NCI-H2171 treated with DMSO at 0.1 percent for 48 hours (cell line): Measurements from ENCODE around the gene MED9.

Experiments
- DNase-seq: peaks from one replicate; lab custom pipeline; 2025; lab: John Stamatoyannopoulos, UW

MED9 gene

DNA sequence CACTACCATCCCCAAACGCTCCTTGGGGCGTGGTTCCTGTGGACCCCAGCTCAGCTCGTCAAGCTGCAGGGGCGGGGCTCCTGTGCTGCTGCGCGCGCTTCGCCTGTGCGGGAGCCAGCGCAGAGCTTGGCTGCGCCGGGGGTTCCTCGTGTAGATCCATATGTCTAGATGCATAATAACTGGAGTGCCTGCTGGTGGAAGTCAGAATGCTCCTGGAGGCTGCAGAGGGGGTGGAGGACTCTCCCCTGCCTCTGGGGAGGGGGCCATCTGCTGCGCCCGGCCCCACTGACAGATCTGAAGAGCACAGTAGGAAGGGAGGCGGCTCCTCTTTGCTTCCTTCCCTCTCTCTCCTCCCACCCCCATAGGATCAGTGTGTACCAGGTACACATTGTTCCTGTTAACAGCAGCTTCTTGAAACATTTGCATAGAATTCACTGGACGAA is 14.8 kb downstream of the MED9 start:
- peak; percentile 68 for DNase-seq

DNA sequence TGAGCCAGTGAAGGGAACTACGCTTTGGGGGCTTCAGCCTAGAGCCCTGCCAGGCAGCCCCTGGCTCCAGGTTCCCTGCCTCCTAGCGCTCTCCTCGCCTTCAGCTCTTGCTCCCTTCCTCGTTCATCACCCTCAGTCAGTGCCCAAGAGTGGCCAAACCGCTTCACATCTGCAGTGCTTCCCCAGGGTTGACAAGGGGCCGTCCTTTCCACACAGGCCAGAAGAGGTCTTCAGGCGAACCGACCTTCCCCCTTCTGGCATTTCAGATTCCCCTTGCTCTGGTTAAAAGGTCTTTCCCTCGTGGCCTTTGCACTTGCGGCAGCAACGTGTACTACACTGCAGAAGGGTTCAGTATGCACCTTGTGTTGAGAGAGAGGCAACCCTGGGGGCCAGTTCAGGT is 15.3 kb downstream of the MED9 start:
- DNase-seq = no peak

DNA sequence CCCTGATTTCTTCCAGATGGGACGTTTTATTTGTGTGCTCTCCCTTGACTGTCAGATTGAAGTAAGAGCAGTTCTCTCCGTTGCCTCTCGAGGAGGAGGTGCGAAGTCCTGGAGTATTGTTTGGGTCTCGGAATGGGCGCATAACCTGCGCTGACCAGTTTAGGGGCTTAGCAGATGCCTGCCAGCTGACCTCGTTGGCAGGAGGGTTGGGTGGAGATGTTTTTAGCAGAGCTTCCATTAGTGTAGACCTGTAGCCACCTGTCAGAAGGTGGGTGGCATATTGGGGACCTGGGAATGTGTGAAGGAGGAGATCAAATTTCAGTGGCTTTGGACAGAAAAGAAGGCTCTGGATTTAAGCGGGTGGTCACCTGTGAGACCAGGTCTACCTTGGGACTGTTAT is 15.8 kb downstream of the MED9 start:
- DNase-seq = no peak

DNA sequence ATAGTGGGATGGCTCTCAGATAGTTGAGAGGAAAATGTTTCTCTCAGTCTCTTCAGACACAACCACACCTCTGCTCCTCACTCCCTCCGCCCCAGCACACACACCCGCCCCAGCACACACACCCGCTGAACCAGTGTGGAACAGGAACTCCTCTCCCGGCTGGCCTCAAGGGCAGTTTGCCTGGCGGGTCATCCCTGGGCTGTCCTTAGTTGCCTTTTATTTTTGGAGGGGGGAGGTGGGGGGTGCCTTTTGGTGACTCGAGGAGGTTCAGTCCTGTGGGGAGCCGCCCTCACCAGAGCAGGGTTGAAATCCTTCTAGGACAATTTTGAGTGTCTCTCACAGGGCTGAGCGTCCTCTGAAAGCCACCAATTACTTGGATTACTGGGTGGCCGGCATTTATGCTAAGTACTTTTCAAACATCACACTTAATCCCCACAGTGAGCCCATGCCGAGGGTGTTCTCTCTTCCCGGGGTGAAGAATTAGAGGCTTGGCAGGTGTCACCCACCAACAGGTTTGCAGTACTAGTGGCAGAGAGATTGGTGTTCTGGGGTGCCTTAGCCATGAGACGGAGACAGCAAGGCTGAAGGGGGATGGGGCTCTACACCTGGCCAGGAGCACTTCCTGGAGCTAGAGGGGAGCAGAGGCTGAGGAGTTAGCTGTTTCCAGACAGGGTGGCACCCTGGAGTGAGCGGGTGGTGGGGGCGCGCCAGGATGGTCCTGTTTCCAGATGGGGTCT is 16.6 kb downstream of the MED9 start:
- no peak for DNase-seq

DNA sequence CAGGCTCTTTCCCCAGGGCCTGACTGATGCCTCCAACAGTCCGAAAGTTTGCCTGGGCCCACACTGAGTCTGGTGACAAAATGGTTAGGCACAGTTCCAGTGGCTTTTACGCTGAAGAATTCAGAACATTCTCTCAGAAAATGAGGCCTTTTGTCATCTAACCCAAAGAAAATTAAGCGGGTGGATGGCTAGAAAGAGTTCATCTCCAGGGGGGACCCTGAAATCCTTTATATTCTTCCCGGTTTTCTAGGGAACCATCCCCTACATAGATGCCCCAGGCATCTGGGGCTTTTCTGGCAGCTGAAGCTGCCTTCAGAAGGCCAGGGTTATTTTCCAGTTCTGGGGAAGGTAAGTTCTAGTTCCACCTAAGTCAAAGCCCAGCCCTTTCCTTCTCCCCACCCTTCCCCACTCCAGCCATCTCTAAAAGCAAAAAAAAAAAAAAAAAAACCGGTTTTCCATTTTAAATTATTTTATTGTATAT is 17.2 kb downstream of the MED9 start:
- no peak for DNase-seq

DNA sequence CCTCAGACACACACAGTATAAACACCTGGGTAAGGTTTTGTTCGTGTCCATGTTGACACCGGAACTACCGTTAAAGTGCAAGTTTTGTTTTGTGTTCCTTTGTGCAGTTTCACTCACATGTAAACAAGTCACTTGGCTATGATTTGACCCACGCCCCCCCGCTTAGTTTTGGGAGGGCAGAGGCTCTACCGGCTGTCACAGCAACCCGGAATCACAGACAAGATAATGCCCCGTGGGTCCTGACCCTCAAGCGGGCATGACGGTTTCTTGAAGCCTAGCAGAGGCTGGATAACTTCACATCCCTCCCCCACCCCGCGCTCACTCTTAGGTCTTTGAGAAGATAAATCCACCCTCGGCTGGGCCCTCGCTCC is 17.7 kb downstream of the MED9 start:
- no peak for DNase-seq

DNA sequence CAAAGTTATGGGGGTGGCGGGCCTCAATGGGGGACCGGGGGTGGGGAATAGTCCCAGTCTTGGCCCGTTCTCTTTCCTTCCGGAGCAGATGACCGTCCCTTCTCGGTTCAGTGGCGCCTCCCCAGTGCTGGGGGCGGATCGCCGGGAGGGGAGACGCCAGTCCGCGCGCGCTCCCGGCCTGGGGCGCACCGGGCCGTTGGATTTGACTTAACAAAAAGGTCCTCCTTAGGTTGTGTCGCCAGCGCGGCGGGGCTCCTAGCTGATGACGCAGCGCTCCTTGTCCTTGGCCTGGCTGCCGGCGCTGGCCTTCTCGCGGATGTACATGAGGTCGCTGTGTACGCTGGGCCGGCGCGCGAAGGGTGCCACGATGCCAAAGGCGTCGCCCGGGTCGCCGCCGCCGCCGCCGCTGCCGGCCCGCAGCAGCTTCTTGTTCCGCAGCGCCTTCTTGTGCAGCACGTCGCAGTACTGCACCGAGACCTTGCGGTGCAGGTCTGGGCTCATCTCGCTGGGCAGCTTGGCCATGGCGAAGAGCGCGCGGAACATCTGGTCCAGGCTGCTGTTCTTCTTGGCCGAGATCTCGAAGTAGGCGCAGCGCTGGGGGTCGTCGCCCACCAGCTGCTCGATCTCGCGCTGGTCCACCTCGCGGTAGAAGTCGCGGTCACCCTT is 18.2 kb downstream of the MED9 start:
- DNase-seq = peak; percentile 43

DNA sequence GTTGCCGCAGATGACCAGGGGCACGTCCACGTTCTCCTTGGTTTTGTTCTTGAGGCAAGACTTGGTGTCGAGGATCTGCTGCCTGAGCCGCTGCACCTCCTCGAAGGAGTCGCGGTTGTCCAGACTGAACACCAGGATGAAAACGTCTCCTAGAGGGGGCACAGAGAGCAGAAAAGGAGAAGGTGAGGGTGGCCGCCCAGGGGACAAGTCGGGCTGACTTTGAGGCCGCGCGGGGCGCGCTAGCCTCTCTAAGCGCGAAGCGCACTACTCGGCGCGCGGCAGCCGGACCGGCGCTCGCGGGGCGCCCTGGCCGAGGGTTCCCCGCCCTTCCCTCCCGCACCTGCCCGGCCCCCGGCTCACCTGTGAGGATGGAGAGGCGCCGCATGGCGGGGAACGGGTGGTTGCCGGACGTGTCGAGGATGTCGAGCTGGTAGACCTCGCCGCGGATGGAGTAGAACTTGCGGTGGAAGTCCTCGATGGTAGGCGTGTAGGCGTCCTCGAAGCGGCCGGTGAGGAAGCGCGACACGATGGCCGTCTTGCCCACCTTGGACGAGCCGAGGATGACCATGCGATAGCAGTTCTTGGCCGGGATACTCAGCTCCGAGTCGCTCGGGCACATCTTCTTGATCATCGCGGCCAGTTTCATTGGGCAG is 18.9 kb downstream of the MED9 start:
- peak; percentile 43 for DNase-seq

DNA sequence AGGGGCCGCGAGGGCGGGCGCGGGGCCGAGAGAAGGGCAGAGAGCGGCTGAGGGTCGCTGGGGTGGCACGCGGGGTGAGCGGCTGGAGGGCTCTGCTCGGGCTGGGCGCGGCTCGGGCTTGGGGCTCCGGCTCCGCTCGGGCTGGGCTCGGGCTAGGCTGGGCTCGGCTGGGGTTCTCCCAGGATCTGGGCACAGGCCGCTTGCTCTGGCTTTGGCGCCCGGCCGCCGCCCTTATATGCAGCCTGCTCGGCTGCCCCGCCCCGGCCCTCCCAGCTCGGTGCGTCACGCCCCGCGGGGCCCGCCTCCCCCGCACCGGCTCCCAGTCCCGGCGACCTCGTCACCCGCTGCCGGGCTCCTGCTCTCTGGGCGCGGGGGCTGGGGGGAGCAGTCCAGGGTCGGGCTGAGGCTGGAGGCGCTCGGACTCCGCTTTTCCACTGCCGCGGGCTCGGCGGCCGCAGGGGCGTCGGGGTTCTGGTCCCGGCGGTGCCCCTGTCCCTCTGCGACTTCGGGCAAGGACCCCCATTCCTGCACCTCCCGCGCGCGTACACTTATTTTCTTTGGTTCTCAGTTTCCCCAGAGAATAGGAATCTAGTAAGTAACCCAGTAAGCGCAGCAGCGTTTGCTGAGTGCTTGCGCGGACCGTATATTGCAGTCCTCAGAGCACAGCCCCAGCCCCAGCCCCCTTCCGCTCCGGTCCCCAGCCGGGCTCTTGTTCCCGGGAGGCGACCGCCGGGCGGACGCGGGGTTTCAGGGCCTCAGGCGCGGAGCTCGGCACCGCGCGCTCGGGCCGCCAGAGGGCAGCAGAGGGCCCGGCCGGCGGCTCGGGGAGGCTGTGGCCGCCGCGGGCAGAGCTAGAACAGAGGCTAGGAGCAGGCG is 19.6 kb downstream of the MED9 start, which contains the start of gene RASD1:
Gene RASD1 (minus strand): TSS at position 207 of the 876 bp plus-strand sequence. CDS start 214 bp downstream, outside the sequence.
- DNase-seq = peak; percentile 78

DNA sequence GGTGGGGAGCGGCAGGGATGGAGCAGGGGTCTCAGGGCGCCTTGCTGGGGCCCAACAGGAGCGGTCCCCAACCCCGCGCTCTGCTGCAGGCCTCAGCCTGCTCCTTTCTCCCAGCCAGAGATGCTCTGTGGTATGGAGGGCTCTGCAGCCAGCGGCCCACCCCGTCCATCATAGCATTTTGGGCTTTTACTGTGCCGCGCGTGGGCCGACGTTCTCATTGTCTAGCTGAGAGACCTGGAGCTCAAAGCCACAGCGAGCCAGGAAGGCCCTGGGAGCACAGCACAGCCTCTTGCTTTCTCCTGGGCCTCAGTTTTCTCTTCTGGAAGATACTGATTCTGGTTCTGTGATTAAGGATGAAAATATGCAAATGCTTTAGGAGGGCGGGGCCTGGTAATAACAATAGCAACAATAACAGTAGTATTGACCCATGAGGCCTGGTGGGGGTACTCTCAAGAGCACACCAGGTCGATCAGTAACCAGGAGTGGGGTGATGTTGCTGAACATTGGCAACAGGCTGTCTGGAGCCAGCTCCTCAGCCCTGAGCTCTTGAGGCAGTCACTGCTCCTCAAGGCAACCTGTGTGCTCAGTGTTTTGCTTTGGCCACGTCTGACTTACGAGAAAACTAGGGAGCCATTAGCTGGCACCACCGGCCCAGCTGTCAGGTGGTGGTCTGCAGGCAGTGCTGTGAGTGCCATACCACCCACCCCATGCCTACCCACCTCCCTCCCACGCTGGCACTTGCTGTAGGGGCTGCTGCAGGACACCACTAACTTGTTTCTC is 20.5 kb downstream of the MED9 start:
- no peak for DNase-seq

DNA sequence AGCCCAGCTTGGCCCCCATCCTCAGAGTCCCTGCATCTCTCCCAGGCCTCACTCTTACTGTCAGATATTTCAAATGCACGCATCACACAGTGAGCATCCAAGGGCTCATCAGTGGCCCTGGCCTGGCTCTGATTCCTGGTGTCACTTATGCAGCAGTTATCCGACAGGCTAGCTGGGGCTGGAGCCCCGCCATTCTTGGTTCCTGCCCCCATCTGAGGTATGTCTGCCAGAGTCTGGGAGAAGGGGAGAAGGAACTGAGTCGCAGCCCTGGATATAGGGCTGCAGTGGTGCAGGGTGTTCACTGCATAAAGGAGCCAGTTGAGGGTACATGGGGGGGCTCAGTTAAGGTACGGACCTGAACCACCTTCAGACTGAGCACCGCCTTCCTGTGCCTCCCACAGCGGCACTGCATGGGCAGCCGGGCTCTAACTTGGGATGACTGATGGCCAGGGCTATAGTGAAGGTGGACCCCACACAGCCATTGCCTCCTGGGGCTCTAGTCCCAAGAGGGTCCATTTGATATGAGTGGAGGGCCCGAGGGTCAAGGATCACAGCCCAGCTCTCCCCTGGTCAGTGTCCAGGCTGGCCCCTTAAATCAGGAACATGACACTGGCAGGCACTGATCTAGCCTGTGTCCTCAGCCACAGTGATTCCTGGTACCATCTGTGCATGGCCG is 21.2 kb downstream of the MED9 start:
- DNase-seq = no peak

DNA sequence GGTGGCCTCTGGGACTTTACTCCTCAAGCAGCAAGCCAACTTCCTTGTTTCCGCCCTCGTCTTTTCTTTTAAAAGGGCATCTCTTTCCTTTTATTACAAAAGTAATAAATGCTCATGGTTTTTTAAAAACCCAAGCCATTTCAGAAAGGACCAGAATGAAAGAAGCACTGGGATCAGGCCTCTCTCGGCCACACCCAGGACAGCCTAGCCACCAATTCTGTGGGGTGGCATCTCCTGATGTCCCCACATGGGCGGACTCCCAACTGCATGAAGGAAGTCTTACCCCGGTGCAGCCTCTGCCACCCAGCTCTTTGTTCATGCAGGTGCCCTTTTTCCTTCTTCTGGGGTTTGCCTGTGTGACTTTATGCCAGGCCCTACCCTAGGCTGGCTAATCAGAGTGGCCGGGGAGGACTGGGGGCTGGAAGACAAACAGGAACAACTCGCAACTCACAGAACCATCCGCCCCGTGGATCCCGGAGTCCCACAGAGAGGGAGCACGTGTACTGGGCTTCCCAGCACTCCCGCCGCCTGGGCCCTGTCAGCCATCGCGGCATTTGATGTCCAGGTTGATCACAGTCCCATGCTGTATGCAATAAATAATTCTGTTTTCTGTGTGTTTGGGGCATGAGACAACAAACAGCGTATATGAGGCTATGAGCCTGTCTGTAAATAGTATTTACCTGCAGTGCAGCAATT is 22.0 kb downstream of the MED9 start:
- DNase-seq = no peak

DNA sequence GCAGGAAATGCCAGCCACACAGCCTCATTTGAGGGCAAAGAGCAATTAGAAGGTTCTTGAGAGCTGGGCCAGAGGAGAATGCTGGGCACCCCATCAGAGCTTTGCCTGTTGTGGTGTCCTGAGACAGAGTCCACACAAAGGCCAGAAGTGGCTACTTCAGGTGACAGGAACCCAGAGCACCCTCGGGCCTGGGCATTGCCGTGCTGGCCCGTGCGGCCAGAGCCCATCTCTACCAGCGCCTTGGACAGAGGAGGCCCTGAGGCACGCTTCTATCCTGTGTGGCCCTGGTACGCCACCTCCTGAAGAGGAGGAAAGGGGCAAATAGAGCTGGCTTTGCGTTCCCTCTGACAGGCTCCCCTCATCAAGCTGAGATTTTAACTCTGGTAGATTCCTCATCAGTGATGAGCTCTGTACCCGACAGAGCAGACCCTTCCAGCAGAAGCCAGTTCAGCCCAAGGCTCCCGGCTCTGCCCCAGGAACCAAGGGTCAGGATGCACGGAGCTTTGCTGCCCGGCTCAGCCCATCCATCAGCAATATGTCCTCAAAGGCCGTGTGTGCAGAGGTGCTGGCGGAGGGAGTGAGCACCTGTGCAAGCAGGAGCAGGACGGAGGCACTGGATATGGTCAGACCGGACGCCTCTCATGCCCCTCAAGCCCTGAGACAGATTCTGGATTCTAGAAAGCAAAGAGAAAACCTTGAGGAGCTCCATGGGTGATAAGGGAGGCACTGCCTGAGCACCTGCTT is 22.8 kb downstream of the MED9 start:
- no peak for DNase-seq

DNA sequence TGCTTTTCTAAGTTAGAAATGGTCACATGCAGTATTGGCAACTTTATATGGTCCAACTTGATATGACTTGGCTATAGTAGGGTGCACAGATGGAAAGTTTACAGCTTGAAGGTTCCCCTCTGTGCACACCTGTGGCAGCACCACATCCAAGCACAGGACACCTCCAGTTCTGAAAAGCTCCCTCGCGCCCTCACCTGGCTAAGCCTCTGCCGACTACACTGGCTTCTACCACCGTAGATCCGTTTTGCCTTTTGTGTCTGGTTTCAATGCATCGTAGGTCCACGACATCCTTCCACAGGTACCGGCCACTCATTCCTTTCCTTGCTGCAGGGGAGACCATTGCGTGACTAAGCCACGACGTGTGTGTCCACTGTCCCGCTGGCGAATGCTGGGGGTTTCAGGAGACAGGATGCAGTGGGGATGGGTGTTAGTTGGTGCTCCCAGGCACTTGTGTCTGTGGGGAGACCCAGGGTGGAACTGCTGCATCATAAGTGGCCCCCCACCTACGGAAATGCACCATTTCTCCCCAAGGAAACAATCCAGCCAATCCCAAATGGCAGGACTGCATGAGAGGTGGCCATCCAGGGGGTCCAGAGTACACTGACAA is 24.3 kb downstream of the MED9 start:
- DNase-seq = no peak

DNA sequence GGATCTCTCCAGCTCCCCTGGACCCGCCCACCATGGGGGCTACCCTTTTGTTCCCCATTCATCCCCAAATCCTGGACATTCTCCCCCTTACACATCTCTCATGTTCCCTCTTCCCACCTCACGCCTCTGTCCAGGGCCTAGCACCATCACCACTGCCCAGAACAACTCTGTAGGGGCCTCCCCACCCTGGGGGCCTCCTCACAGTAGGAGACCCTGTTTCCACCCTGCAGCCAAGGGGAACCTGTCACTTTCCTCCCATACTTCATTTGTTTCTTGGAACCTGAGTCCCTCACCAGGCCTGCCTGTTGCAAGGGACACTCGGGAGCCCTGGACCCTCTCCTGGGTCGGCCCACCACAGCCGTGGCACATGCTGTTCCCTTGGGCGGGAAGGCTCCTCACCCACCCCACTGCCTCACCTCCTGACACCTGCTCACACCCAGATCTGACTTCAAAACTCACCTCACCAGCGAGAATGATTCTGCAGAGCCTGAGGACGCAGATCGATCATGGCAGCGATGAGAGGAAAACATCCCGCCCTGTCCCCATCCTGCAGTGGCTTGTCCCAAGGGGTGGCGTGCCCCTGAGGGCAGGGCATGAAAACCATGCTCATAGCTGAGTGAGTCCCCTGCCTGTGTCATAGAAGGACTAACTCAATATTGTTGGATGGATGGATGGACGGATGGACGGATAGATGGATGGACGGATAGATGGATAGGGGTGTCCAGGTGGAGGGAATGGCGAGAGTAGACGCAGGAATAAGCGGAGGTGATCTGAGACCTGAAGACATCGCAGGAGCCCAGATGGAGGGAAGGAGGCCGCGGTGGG is 26.2 kb downstream of the MED9 start:
- DNase-seq = no peak

DNA sequence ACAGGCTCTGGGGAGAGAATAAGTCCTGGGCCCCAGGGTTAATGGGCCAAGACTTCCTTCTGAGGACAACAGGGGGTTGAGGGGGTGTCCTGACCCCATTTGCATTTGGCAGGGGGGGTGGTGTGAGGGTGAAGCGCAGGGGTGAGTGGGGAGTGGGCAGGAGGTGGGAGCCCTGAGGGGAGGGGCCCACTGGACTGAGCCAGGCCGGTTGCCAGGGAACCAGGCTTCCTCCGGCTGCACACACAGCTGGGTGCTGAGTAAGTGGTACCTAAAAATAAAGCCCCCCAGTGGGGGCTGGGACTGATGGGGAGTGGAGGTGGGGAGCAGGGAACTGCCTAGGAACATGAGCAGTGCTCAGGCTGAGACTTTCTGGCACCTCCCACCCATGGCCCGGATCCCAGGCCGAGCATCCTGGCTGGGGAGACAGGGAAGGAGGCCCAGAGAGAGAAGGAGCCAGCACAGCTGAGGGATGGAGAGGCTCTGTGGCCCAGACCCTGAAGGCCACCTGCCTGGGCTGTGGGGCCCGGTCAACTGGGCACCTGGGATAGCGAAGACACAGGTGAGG is 26.8 kb downstream of the MED9 start:
- no peak for DNase-seq

DNA sequence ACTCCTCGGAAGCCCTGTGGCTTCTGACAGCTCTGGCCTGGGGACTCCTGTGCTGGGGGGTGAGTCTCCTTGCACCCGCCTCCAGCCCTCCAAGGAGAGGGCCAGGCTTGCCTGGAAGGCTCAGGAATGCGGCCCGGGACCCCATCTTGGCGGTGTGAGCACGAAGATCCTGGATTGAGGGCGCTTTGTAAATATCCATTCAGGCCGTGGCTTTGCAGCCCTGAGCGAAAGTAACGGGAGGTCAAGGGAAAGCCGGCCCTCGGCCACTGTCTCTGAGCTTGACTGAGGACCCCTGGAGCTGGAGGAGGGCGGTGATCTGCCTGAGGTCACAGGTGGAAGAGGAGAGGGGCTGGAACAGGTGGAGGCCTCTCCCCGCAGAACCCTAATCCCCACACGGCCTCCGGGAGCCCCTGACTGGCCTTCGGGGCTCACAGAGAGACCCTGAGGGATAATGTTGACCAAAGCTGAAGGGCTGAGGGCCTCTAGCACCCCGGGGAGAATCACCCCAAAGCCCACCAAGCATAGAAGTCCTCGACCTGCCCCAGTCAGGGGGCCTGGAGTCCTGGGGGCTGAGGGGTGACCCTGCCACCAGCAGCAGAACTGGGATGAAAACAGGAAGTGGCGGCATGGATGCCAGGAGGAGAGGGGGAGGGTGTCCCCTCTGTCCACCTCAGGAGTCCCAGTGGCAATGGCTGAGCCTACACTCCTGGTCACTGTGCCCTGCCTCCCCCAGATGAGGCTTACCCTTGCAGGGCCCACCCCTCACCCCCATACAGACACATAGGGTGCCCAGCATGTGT is 27.7 kb downstream of the MED9 start:
- no peak for DNase-seq
